DND-41 (cell line): Measurements from ENCODE around the gene SCNN1B.

Experiments used
- ATAC-seq: fragments of 200-7000 bp; cut with Tn5 transposase; 3 replicates; pipeline ENCODE4 v1.9.1; 2021; ENCODE audit warnings: low read depth; ENCODE audit not compliant: insufficient read depth
- DNase-seq: peaks from one replicate; pipeline ENCODE4 v3.0.0-alpha.2; 2020
- H2AFZ ChIP-seq: 2 replicates; pipeline ENCODE4 v1.6.0; 2012; ENCODE audit warnings: low read depth, low read length
- H3K27ac ChIP-seq: 2 replicates; pipeline ENCODE4 v1.5.1; 2012; ENCODE audit warnings: low read length, inconsistent platforms
- H3K27me3 ChIP-seq: fragments of 200-600 bp; sonication (generic); 2 replicates; pipeline ENCODE4 v1.6.0; 2012; ENCODE audit warnings: low read length, mild to moderate bottlenecking, inconsistent platforms; ENCODE audit not compliant: insufficient read depth, poor library complexity
- H3K36me3 ChIP-seq: 2 replicates; pipeline ENCODE4 v1.5.1; 2012; ENCODE audit warnings: low read length, inconsistent platforms; ENCODE audit not compliant: insufficient read depth
- H3K4me1 ChIP-seq: 2 replicates; pipeline ENCODE4 v1.5.1; 2012; ENCODE audit warnings: mild to moderate bottlenecking, low read length; ENCODE audit not compliant: insufficient read depth
- H3K4me2 ChIP-seq: 2 replicates; pipeline ENCODE4 v1.6.0; 2012; ENCODE audit warnings: mild to moderate bottlenecking, moderate library complexity, low read length, inconsistent platforms; ENCODE audit not compliant: insufficient read depth
- H3K4me3 ChIP-seq, 2 experiments: fragments of 200-600 bp in 1 of 2; shearing (Covaris generic) in 1 of 2; 2 replicates each; pipeline ENCODE4 v1.5.1; 2012 to 2016; ENCODE audit warnings: inconsistent platforms in 2 of 2, low read length in 2 of 2, mild to moderate bottlenecking in 2 of 2, low read depth in 1 of 2, moderate library complexity in 1 of 2
- H3K79me2 ChIP-seq: 2 replicates; pipeline ENCODE4 v1.6.0; 2012; ENCODE audit warnings: low read length, inconsistent platforms; ENCODE audit not compliant: insufficient read depth
- H3K9ac ChIP-seq: 2 replicates; pipeline ENCODE4 v1.6.0; 2012; ENCODE audit warnings: low read depth, mild to moderate bottlenecking, inconsistent platforms, low read length, moderate library complexity
- H3K9me3 ChIP-seq: 2 replicates; pipeline ENCODE4 v1.5.1; 2012; ENCODE audit warnings: low read length, moderate library complexity, mild to moderate bottlenecking, inconsistent platforms; ENCODE audit not compliant: insufficient read depth, severe bottlenecking
- H4K20me1 ChIP-seq: 2 replicates; pipeline ENCODE4 v1.6.0; 2012; ENCODE audit warnings: low read length; ENCODE audit not compliant: insufficient read depth
- CTCF ChIP-seq: IDR thresholded peaks from 2 replicates; pipeline ENCODE4 v1.5.1; 2012; ENCODE audit warnings: borderline replicate concordance, low read length, moderate library complexity, mild to moderate bottlenecking; ENCODE audit not compliant: poor library complexity, severe bottlenecking; ENCODE audit errors: extremely low read depth
- EZH2 ChIP-seq: IDR thresholded peaks from 3 replicates; pipeline ENCODE4 v1.6.1; 2012; ENCODE audit warnings: borderline replicate concordance, low read depth, mild to moderate bottlenecking, moderate library complexity, low read length, inconsistent platforms; ENCODE audit not compliant: severe bottlenecking

SCNN1B gene

GRCh38 chr16:23373436-23374219 is 71.5 kb downstream of the SCNN1B start:
- no peak for ATAC-seq
- TF ChIP-seq EZH2, result no peak
- no peak for TF ChIP-seq CTCF
- H3K79me2 ChIP-seq, result no peaks in the 10 kb centered on the region

GRCh38 chr16:23374721-23375510 is 72.8 kb downstream of the SCNN1B start:
- TF ChIP-seq CTCF (no peak), EZH2 (no peak)
- ATAC-seq (no peak), DNase-seq (no peak)
- Histone ChIP-seq H3K79me2 (no peaks in the 10 kb centered on the region), H3K4me3 (no peak overlapping the region), H4K20me1 (peaks cover 8% of the 10 kb centered on the region; the same call in 1 of the 2 replicates), H3K4me1 (no peaks in the 10 kb centered on the region), H3K4me2 (no peak overlapping the region), H3K36me3 (no peaks in the 10 kb centered on the region), H3K9me3 (no peaks in the 10 kb centered on the region), H3K9ac (no peak overlapping the region), H2AFZ (no peak overlapping the region), H3K27ac (no peak overlapping the region), H3K27me3 (no peaks in the 10 kb centered on the region)

More at GRCh38 chr16:23373436-23374219, 71.5 kb downstream of the SCNN1B start:
- H2AFZ ChIP-seq, result no peak overlapping the region
- no peaks in the 10 kb centered on the region for H3K27me3 ChIP-seq
- no peak overlapping the region for H3K4me2 ChIP-seq
- H4K20me1 ChIP-seq, result peaks cover 8% of the 10 kb centered on the region; the same call in 1 of the 2 replicates
- H3K4me1 ChIP-seq, result no peaks in the 10 kb centered on the region
- no peak overlapping the region for H3K4me3 ChIP-seq
- H3K36me3 ChIP-seq, result no peaks in the 10 kb centered on the region
- DNase-seq, result no peak
- no peak overlapping the region for H3K27ac ChIP-seq
- no peak overlapping the region for H3K9ac ChIP-seq
- H3K9me3 ChIP-seq, result no peaks in the 10 kb centered on the region

GRCh38 chr16:23375643-23376042 is 73.5 kb downstream of the SCNN1B start:
- TF ChIP-seq CTCF (no peak), EZH2 (no peak)
- Histone ChIP-seq H3K27ac (no peak overlapping the region), H3K36me3 (no peaks in the 10 kb centered on the region), H3K4me2 (no peak overlapping the region), H3K27me3 (no peaks in the 10 kb centered on the region), H4K20me1 (peaks cover 8% of the 10 kb centered on the region; the same call in 1 of the 2 replicates), H3K9me3 (no peaks in the 10 kb centered on the region), H3K9ac (no peak overlapping the region), H2AFZ (no peak overlapping the region), H3K4me1 (no peaks in the 10 kb centered on the region), H3K79me2 (no peaks in the 10 kb centered on the region), H3K4me3 (no peak overlapping the region)
- ATAC-seq (no peak), DNase-seq (no peak)
